ENCODE measurements around the gene TRIM4.
"Not testable (repeated sequence)": the region's sequence is repeated elsewhere in the genome, so short reads cannot be mapped to it uniquely, and the experiment has no call there.

Gene TRIM4

DNA sequence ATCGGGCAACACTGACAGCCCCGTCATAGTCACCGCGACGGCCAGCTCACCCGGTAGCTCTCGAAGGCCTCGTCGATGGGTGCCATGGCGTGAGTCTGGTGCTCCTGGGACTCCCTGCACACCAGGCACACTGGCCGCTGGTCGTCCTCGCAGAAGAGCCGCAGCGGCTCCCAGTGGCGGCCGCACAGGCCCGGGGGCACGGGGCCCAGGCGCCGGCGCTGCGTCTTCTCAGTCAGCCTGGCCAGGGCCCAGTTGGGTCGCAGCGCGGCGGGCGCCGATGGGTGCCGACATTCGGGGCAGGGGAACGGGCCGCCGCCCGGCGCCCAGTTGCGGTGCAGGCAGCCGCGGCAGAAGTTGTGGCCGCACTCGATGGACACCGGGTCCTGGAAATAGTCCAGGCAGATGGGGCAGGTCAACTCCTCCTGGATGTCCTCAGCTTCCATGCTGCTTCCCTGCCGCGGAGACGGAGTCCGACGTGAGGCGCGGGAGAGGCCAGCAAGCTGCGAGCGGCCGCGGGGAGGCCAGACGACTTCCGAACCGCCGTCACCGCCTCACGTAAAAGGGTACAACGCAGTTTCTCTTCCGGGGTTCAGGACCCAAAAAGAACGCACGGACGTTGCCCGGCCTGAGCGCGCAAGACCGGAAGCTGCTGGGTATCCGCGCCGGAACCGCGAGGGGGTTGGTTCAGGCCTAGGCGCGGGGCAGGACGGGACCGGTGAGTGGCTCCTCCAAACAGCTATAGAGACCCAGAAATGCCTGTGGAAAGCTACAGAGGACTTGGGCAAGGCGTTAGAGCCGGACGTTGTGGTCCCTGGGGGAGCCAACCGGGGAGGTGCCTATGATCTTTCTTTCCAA, at the start of gene TRIM4:
Gene TRIM4, minus strand, starts transcription at position 572 of the 855 bp plus-strand sequence. Its CDS starts 129 bp downstream, at position 443.
- peak; percentile 79 to 86 (median 84) for DNase-seq

DNA sequence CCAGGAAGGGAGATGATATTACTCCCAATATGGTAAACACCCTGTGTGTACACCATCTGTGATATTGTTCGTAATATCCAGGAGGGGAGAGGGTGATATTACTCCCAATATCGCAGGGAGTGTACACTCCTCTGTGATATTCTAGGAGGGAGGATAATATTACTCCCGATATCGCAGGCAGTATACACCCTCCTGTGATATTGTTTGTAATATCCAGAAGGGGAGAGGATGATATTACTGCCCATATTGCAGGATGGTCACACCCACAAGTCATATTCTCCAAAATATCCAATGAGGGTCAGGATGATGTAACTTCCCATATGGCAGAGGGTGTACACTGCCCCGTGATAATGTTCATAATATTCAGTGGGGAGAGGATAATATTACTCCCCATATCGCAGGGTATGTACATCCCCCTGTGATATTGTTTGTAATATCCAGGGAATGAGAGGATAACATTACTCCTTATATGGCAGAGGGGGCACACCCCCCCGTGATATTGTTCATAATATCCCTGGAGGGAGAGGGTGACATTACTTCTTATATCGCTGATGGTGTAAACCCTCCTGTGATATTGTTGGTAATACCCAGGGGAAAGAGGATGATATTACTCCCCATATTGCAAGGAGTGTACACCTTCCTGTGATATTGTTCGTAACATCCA, 39.4 kb upstream of the TRIM4 start:
- DNase-seq: no peak

DNA sequence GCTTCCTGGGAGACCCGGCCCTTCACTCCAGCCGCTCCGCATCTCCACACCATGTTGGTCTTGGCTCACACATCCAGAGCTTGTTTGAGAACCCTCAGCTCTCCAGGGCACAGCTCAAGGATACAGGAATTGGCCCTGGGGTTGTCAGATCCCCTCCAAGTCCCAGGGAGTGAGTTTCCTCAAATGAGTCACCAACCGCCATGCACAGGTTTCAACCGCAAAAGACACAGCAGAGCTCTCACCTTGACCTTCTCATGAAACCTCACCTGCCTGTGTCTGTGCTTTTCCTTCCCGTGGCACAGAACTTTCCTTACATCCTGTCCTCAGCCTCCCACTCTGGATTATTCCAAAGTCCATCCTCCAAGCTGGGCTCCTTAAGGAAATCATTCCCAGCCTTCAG, 35.9 kb upstream of the TRIM4 start:
- no peak for DNase-seq

DNA sequence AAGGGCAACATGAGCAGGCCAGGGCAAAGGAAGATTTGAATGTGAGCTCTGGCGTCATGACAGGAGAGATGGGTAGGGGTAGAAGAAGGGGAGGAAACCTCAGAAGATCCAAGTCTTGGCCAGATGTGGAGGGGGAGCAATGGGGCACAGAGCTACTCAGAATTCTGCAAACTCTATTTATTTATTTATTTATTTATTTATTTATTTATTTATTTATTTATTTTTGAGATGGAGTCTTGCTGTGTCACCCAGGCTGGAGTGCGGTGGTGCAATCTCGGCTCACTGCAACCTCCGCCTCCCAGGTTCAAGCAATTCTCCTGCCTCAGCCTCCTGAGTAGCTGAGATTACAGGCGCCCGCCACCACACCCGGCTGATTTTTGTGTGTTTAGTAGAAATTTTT, 35.3 kb upstream of the TRIM4 start:
- not testable (repeated sequence) for DNase-seq

DNA sequence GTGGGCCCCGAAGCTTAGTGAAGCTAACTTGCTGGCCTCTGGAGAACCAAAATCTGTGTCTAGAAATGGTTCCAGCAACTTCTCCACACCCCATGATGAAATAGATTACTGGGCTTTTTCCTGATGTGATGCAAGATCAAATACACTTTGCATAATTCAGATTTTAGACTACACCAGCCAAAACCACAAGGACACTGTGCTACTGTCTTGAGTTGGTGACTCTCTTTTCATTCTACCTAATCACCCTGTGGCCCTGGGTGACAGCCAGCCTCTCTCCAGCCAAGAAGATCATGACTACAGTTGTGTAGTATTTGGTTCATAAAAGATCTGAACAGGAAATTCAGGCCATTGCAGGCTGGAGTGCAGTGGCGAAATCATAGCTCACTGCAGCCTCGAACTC, 34.3 kb upstream of the TRIM4 start:
- DNase-seq: no peak

- DNase-seq: not testable (repeated sequence)
Observed at GRCh38 chr7:99952649-99953048, 33.3 kb upstream of the TRIM4 start.

- DNase-seq: not testable (repeated sequence)
Observed at GRCh38 chr7:99950819-99951218, 31.5 kb upstream of the TRIM4 start.

GRCh38 chr7:99949645-99950228, 30.4 kb upstream of the TRIM4 start:
- no peak for DNase-seq

DNA sequence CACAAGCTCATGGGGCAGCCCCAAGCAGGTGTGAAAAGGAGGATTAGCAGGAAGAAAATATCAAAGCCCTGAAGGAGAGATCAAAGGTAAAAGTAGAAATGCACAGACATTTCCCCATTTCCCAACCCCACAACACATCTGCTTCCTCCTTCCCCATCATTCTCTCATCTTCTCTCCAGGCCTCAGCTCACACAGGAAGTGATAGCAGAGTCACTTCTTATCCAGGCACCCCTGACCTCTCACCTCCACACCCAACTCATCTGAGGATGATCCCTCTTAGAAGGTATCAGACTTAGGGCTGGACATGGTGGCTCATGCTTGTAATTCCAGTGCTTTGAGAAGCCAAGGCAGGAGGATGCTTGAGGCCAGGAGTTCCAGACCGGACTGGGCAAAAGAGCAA, 28.3 kb upstream of the TRIM4 start:
- DNase-seq: no peak

DNA sequence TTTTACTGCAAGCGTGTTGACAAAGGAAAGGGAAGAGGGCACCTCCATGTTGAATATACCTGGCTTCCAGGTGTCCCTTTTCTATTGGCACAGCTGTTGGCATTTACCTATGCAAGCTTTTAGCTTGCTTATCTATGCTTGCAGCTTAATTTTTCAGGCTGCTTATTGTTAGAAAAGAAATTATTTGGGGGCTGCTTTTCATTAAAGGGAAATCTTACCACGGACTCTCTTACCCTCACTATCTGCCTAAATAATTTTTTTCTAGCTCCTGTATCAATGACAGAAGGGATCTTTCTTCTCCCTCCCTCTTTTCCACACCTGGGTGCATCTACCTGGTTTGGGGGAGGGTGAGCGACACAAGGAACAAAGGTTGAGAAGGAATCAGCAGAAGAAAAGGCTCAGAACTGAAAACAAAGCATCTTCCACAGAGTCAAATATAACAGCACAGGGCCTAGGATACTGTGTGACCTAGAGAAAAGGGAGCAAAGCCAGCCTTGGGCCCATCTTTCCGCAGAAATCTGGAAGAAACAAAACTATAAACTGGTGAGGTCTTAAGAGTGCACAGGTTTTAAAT, 25.3 kb upstream of the TRIM4 start:
- DNase-seq: no peak

DNA sequence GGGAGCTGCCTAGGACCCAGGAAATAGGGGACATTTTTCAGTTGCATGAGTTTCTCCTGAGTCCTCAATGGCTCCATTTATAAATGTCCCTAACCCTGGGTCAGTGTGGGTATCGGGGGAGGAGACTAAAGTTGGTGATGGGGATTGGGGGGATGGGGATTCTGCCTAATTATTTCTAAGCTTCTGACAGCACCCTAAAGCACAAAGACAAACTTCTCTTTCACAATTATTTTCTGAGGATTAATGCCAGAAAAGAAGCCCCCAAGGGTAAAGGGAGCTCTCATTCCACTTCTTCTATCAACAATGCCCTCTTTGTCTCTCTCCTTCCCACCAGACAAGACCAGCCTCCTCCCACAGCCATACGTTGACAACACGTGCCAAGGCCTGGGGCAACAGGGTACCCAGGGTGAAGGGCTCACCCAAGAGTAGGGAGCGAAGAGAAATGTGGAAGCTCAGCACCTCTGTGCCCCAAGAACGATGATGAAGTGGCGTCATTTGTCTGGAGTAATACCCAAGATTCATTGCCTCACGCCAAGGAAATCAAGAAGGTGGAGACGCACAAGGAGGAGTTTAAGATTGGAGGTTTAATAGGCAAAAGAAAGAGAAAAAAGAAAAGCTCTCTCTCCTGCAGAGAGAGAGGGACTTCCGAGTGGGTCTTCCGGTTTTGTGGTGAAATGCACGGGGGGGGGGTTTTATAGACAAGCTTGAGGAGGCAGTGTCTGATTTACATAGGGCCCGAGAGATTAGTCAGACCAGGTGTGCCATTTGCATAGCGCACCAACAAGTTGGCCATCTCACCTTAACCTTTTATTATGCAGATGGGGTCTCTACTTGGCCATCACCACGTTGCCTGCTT, 24.5 kb upstream of the TRIM4 start:
- no peak for DNase-seq

- DNase-seq: no peak
Observed at GRCh38 chr7:99938296-99938695, 19.0 kb upstream of the TRIM4 start.

GRCh38 chr7:99935009-99935408, 15.7 kb upstream of the TRIM4 start:
- DNase-seq: not testable (repeated sequence)

DNA sequence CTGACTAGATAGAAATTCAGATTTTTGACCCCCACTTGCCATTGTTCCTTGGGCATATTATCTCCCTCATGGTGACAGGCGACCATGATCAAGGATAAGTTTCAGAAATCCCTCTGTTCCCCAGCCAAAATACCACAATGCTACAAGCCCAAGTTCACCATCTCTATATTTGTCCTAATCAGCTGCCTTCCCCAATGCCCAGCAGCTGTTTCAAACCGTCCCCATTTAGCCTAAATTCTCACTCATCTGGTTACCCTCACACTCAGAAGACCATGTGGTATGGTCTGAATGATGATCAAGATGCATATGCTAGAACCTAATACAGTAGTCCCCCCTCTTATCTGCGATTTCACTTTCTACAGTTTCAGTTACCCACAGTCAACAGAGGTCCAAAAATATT, 11.0 kb upstream of the TRIM4 start:
- DNase-seq: no peak

- no peak for DNase-seq
Observed at GRCh38 chr7:99929730-99930053, 10.4 kb upstream of the TRIM4 start.

DNA sequence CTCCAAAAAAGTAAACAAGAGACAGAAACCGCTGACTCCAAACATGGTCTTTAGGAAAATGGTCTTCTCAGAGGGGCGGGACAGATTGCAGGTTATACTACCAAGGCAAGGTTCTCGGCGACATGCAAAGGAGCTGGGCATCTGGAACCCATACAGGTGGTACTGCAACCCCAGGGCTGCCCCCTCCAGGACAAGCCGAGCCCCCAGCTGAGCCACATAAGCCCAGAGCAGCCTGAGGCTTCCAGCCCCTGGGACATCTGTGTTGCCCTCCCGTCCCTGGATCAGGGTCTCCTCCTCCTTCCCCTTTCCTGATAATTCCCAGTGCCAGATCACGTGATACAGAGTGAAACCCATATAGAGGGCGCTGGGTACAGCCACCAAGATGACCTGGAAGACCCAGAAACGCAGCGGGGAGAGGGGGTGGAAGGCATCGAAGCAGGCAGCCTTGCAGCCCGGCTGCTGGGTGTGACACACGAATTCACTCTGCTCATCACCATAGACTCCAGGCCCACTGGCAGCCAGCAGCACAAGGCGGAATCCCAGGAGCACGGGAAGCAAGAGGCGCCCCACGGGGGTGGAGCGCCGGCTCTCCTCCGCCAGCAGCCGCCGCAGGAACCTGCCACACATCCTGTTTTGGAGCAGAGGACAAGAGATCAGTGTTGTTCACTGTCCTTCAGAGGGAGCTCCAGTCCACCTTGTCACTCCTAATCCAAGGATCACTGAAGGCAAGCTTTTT, 9.8 kb upstream of the TRIM4 start, which contains the start of gene GJC3:
Gene GJC3, minus strand, starts transcription at position 627 of the 736 bp plus-strand sequence. Its CDS starts 0 bp downstream, at position 627.
- DNase-seq: peak in 2 of 4 experiments; percentile 6 to 32

DNA sequence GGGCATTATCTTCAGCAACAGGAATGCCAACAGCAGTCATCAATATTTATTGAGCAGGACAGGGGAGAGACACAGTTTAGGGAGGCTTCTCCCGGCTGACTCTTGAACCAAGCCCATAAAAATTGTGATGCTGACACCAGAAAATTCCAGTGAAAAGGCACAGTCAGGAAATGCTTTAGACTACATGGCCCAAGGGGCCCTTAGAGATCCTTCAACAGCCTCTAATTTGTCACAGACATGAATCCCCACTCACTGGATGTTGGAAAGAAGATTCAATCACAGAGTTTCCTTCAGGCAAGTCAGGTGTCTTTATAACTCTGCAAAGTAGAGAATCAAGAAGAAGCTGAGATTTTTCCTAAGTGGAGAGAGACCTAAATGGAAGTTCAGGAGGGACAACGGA, 8.9 kb upstream of the TRIM4 start:
- no peak for DNase-seq

DNA sequence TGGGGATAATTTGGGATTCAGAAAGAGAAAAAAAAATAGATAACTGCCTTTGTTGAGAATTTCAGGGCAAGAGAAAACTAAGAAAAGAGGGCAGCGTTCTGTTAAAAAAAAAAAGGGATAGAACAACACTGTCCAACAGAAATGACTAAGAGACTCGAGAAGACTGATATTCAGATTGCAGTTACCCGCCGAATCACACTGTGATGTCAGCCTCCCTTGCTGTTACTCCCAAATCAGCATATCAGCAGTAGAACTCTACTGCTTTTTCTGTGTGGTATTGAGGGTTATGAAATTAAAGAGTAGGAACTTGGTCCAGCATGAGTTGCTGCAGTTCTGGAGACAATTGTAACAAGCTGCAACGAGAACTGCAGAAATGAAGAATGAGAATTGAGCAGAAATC, 8.2 kb upstream of the TRIM4 start:
- DNase-seq: no peak

- DNase-seq: no peak
Observed at GRCh38 chr7:99926321-99926720, 7.0 kb upstream of the TRIM4 start.

- no peak for DNase-seq
Observed at GRCh38 chr7:99923200-99923599, 3.9 kb upstream of the TRIM4 start.

DNA sequence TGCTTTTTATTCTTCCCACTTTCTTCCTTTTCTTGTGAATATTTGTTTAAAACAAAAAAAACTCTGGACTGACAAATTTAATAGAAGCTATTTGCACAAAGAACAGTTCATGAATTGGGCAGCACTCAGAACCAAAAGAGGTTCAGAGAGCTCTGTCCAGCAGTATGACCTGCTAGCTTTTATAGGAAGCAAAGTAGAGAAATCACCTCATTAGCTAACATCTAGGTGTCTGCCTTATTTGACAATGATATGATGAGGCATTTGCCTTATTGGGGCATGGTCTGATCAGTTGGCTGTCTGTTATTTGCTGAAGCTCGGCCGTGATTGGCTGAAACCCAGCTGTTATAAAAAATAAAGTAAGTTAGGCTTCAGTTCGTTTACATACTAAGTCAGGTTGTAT, 819 bp upstream of the TRIM4 start:
- DNase-seq: no peak

- DNase-seq: no peak
Observed at GRCh38 chr7:99919814-99920112, 433 bp upstream of the TRIM4 start.

Measured in activated CD4-positive, CD25-positive, alpha-beta regulatory T cell (primary cell).